Adrenal gland (tissue), 5 donors: ENCODE results near the gene GPR65.

Experiments
- POLR2A ChIP-seq, 2 donors: fragments of 450-650 bp; IDR thresholded peaks; one replicate each; pipeline ENCODE4 v1.6.1; 2017; ENCODE audit warnings: antibody characterized with exemption in 2 of 2, mild to moderate bottlenecking in 2 of 2, moderate library complexity in 1 of 2
- TF ChIP-seq, protein P1 (sequence below), 6 experiments: fragments of 450-650 bp in 4 of 6; fragments of 200-600 bp in 2 of 6; sonication (generic) in 1 of 6; IDR thresholded peaks; 1 replicate in 5 of 6; 2 replicates in 1 of 6; pipeline versions ENCODE4 v1.5.1 to v1.8.0; 2016 to 2021; ENCODE audit warnings: antibody characterized with exemption in 6 of 6, mild to moderate bottlenecking in 2 of 6, moderate library complexity in 1 of 6
- donor health status: DM: no; HTN: no; CAD: no.

DNA sequence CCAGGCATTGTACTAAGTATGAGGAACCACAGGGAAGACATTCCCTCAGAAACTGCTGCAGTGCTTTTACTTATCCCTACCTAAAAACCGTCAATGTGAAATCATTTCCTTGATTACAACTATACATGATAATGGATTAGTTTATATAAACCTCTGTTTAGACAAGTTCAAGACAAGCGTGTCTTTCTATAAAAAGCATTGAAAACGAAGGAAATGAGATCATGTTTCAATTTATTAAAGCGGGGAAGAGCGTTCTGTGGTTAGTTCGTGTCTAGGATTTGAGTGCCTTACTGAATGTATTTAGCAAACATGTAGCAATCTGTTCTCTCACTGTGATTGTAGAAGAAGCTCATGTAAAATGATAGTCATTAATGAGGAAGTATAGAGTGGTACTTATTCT lies 49.4 kb upstream of the GPR65 start:
- TF ChIP-seq, protein P1, sequence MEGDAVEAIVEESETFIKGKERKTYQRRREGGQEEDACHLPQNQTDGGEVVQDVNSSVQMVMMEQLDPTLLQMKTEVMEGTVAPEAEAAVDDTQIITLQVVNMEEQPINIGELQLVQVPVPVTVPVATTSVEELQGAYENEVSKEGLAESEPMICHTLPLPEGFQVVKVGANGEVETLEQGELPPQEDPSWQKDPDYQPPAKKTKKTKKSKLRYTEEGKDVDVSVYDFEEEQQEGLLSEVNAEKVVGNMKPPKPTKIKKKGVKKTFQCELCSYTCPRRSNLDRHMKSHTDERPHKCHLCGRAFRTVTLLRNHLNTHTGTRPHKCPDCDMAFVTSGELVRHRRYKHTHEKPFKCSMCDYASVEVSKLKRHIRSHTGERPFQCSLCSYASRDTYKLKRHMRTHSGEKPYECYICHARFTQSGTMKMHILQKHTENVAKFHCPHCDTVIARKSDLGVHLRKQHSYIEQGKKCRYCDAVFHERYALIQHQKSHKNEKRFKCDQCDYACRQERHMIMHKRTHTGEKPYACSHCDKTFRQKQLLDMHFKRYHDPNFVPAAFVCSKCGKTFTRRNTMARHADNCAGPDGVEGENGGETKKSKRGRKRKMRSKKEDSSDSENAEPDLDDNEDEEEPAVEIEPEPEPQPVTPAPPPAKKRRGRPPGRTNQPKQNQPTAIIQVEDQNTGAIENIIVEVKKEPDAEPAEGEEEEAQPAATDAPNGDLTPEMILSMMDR (IDR thresholded peaks at IDR 0.05): no peak
- TF ChIP-seq POLR2A (IDR thresholded peaks at IDR 0.05): no peak
